DND-41 (cell line): ENCODE results near the gene SCRN1.

Experiments used
- CTCF ChIP-seq: IDR thresholded peaks from 2 replicates; pipeline ENCODE4 v1.5.1; 2012; ENCODE audit warnings: borderline replicate concordance, low read length, moderate library complexity, mild to moderate bottlenecking; ENCODE audit not compliant: poor library complexity, severe bottlenecking; ENCODE audit errors: extremely low read depth
- EZH2 ChIP-seq: IDR thresholded peaks from 3 replicates; pipeline ENCODE4 v1.6.1; 2012; ENCODE audit warnings: borderline replicate concordance, low read depth, mild to moderate bottlenecking, moderate library complexity, low read length, inconsistent platforms; ENCODE audit not compliant: severe bottlenecking

GRCh38 chr7:29987811-29988317 is 1.7 kb downstream of the SCRN1 start:
- TF ChIP-seq CTCF, result no peak
- TF ChIP-seq EZH2, result no peak
